Placental pericyte (primary cell): ENCODE data around the gene RTP2. TPM values are rescaled to one million over a fixed set of nuclear protein-coding genes. Genes with fewer than 3 reads are reported as not detected.

Experiments
- total RNA-seq: library from RNA; depleted of rRNA; stranded (reverse); fragments of >200 nt; gene quantifications from 2 replicates; pipeline ENCODE4 v1.2.3, GENCODE V29; 2012

Gene RTP2, protein sequence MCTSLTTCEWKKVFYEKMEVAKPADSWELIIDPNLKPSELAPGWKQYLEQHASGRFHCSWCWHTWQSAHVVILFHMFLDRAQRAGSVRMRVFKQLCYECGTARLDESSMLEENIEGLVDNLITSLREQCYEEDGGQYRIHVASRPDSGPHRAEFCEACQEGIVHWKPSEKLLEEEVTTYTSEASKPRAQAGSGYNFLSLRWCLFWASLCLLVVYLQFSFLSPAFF
- total RNA-seq: not detected in 2 replicates

DNA sequence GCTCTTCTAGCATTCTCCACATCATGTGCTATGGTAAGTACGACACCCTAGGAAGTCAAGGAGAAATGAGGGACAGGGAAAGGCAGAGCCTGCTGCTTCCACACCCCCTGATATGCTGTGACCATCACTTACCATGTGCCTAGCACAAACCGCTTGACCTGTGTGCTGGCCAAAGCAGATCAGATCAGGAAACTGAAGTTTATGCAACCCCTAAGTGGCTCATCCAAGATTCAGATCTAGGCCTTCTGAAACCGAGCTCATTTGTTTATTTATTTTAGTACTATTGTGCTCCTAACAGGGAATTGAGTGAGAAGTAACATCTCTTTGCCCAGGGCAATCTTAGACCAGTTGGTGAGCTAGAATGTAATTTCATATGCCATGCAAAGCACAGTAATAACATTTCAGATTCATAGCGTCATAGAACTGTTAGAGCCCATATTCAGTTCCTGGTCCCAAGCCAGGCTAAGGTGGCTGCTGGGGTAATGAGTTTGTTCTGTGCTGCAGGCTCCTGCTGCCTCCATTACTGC lies at the start of gene RTP2:
RTP2 (minus strand) TSS at position 51 of the 527 bp plus-strand sequence. CDS start 429 bp downstream, outside the sequence.

DNA sequence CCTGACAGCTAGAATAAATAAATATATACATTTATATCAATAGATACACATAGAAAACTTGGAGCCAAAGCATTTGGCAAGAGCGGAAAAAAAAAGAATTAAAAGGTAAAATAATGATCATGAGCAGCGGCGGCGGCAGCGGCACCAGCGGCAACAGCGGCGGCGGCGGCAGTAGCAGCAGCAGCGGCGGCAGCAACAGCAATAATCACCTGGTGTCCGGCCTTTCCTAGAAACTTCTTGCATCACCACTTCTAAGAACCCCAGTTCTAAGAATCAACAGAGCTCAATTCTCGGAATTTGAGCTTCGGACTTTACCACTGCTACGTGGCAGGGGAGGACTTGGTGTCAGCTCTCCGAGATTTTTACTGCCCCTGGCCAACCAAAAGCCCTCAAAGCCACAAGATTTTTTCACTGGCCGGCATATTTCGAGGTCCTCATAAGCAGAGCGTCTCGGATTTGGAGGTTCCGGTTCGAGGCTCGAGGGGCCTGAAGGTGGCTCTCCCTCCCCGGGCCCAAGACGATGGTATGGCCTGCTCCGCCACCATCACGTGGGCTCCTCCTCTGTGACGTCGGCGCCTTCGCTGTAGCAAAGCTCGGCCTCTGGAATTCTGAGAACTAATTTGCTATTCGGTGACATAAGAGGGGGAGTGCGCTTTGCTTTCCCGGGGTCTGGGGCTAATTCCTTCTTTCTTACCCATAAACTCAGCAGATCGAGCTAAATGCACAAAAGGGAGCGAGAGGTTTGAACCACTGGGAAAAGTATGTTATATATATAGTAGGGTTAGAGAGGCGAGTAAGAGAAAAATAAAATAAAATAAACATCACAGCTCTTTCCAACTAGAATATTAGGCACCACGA lies 43.1 kb upstream of the RTP2 start, which contains the start of gene BCL6:
BCL6 (minus strand) TSS at position 268 of the 858 bp plus-strand sequence. CDS start 11,775 bp downstream, outside the sequence.

GRCh38 chr3:187669675-187670504 lies 32.5 kb downstream of the RTP2 start, which contains the start of gene SST:
Gene SST (minus strand): TSS chr3:187670394. CDS start chr3:187670291, 103 bp downstream.

Other genes starting within 250 kb of the RTP2 start
- not detected in 2 replicates for gene SST, start 32.2 kb downstream of the RTP2 start, total RNA-seq
- gene BCL6, start 42.9 kb upstream of the RTP2 start, total RNA-seq: 17.5 and 26.9 TPM in 2 replicates